Forelimb muscle (tissue), 1 donor: ENCODE results near the gene SHROOM1. TPM values are rescaled to one million over a fixed set of nuclear protein-coding genes. Genes with fewer than 3 reads are reported as not detected.
"Not testable (repeated sequence)": the region's sequence is repeated elsewhere in the genome, so short reads cannot be mapped to it uniquely, and the experiment has no call there.

Source experiments
- DNase-seq: peaks from one replicate; pipeline ENCODE4 v3.0.0-alpha.2; 2013; ENCODE audit warnings: low read depth
- polyA plus RNA-seq: library from polyadenylated mRNA; unstranded; fragments of 120-200 nt; gene quantifications from one replicate; pipeline ENCODE4 v1.2.1, GENCODE V29; 2013; ENCODE audit not compliant: insufficient read length

Gene SHROOM1
- polyA plus RNA-seq, 1 donor: 2.9 TPM

DNA sequence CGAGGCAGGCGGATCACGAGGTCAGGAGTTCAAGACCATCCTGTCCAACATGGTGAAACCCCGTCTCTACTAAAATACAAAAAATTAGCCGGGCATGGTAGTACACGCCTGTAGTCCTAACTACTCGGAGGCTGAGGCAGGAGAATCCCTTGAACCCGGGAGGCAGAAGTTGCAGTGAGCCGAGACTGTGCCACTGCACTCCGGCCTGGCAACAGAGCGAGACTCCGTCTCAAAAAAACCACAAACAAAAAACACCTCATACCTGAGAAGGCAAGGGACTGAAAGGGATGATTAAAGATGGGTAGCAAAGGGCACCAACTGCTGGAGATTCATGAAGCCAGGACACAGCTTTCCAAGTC is 23.7 kb downstream of the SHROOM1 start:
- DNase-seq: not testable (repeated sequence)

DNA sequence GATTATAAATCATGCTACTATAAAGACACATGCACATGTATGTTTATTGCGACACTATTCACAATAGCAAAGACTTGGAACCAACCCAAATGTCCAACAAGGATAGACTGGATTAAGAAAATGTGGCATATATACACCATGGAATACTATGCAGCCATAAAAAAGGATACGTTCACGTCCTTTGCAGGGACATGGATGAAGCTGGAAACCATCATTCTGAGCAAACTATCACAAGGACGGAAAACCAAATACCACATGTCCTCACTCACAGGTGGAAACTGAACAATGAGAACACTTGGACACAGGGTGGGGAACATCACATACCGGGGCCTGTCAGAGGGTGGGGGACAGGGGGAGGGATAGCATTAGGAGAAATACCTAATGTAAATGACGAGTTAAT is 24.6 kb downstream of the SHROOM1 start:
- not testable (repeated sequence) for DNase-seq

DNA sequence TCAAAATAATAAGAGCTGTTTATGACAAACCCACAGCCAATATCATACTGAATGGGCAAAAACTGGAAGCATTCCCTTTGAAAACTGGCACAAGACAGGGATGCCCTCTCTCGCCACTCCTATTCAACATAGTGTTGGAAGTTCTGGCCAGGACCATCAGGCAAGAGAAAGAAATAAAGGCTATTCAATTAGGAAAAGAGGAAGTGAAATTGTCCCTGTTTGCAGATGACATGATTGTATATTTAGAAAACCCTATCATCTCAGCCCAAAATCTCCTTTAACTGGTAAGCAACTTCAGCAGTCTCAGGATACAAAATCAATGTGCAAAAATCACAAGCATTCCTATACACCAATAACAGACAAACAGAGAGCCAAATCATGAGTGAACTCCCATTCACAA is 26.2 kb downstream of the SHROOM1 start:
- not testable (repeated sequence) for DNase-seq

DNA sequence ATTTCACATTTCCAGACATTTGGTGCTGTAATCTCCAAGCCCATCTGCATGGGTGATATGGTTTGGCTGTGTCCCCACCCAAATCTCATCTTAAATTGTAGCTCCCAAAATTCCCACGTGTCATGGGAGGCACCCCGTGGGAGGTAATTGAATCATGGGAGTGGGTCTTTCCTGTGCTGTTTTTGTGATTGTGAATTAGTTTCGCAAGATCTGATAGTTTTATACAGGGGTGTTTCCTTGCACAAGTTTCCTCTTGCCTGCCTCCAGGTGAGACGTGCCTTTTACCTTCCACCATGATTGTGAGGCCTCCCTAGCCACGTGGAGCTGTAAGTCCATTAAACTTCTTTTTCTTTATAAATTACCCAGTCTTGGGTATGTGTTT is 27.8 kb downstream of the SHROOM1 start:
- DNase-seq: not testable (repeated sequence)

DNA sequence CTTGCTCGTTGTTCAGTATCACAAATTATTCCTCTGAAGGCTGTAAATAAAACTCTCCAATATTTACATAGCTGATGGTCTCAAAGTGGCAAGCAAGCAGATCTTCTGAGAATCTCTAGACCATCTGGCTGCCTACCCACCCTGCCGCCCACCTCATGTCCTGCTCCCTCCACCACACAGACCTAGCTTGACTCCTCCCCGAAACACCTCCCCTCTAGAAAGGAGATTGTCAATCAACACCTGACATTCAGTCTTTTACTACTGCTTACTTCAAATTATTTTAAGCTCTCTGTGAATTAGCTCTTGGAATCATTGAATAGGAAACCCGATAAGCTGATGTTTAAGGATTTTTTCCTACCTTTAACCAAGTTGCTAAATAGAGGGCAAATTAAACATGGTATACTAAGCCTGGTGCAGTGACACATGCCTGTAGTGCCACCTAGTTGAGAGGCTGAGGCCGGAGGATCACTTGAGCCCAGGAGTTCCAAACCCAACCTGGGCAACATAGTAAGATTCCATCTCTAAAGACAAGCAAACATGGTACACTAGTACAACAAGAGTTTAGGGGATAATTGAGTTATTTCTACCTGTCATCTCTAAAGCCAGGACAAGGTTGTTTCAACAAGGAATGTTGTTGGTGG is 28.3 kb downstream of the SHROOM1 start:
- DNase-seq: no peak

DNA sequence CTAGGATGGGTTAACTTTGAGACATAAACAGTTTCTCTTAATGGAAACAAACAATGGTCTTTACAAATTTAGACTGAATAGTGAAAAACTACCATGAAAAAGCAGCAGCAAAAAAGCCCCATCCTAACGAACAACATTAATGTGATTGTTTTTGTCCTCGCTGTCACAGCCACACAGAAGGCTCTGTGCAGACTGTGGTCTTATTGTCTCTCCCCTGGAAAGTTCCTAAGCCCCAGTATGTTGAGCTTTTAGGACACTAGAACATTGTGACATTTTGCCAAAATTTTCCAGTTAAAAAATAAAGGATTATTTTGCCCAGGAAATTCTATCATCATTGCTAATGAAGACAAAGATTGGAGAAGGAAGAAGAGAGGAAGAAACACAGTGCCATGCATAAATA is 29.9 kb downstream of the SHROOM1 start:
- DNase-seq: no peak

DNA sequence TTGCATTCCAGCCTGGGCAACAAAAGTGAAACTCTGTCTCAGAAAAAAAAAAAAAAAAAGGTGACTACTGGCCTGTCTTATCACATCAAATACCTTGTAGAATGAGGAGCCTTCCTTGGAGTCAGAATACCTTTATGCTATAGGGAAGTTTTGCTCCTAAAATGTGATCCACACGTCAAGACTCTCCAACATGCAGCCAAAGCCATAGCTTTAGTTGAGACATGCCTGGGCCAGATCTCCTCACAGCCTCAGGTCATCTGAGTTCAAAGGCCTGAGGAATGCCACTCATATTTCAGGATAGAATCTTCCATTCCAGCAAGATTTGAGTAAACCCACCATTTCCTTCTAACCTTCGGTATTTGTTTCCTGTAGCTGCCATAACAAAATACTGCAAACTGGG is 31.1 kb downstream of the SHROOM1 start:
- no peak for DNase-seq

DNA sequence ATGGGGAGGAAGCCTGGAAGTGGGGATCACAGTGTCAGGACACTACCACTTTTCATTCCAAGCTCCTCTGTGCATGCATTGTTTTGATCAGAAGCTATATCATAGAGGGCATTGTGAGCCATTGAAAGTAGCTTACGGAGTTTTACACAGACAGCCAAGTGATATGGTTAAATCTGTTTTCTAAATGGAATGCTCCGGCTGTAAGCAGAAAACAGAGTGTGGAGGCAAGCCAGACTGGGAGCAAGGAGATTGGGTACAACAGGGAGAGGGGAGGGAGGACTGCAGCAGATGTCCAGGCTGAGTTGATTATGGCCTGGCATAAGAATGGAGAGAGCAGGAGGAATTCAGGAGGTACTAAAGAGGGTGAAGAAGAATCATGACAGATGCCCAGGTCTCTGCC is 32.8 kb downstream of the SHROOM1 start:
- no peak for DNase-seq

DNA sequence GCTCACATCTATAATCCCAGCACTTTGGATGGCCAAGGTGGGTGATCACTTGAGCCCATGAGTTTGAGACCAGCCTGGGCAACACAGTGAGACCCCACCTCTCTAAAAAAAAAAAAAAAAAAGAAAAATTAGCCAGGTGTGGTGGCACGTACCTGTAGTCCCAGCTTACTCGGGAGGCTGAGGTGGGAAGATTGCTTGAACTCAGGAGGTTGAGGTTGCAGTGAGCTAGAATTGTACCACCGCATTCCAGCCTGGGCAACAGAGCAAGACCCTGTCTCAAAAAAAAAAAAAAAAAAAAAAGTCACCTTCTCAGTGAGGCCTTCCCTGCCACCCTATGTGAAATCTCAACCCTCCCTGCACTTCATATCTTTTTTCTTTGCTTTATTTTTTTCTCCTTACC is 39.4 kb downstream of the SHROOM1 start:
- DNase-seq: no peak

DNA sequence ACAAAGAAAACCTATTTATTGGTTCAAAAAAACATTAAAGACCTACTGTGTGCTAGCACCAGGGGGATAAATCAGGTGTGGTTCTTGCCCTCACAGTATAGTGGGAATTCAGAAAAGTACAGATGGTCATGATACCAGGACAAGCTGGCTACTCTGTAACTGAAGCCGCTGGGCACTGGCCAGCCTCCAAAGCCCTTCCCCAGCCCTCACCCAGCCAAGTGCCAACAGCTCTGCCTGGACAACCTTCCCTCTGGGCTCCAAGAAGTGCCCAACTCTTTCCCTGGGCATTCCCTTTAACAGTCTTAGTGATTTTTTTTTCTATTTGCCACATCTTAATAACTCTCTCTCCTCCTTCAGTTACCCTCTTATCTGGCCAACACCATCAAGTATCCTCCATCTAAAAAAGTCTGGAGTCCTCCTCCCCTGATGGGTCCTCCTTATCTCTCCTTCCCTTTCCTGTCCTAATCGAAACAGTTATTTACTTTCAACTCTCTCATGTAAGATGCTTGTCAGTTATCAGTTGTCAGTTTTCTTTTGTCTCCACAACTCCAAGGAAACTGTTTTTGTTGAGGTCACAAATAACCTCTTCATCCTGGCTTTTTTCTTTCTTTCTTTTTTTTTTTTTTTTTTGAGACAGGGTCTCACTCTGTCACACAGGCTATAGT is 40.1 kb downstream of the SHROOM1 start:
- DNase-seq: no peak

DNA sequence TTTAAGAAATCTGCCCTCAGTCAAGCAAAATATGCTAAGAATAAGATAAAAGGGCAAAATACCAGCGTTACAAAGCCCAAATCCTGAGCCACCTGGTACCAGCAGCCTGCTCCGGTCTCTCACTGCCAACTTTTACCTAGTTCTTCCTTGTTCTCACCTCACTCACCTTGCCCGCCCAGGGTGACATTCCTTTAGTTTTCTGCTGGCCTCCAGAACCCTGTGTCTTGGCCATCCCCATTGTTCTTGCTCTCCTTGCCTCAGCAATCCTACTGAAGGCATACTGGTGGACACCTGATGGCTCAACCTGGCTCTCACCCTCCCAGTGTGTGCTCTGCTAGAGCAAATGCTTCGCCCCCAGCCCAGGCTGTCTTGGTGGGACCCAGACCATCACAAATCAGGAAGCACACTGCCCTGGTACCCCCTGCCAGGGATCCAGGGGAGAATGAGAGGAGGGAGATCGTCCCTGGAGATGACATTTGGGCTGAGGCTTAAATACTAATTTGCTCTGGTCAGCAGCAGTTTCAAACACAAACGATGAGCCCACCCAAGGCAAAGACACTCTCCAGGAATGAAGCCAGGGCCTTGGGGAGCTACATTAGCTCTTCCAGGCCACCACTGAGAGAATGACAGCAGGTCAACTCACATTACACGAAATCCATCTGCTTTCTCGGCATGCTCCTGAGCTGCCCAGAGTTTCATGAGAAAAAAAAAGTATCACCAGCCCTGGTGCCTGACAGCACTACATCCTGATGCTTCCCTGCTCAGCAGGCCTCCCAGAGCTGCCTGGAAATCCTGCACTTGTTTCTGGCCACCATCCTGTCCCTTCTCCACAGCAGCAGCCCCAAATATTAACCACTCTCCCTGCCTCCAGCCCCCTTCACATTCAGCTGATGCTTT is 41.2 kb downstream of the SHROOM1 start:
- DNase-seq: no peak

DNA sequence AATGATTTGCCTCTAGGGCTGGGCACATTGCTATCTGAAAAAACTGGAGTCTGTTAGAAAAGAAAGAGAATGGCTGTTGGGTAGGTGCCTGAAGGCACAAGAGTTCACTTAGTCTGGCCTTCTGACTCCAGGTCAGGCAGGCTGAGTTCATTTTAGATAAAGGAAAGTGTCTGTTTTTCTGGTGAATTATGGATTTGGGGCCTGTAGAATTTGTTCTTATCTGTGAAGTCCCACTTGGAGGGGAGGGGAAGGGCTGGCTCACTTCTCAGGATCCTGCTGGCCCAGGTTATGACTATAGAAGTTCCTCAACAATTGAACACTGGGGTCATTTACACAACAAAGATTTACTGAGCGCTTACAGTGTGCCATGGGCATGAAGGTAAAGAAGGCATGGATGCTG is 41.9 kb downstream of the SHROOM1 start:
- no peak for DNase-seq

DNA sequence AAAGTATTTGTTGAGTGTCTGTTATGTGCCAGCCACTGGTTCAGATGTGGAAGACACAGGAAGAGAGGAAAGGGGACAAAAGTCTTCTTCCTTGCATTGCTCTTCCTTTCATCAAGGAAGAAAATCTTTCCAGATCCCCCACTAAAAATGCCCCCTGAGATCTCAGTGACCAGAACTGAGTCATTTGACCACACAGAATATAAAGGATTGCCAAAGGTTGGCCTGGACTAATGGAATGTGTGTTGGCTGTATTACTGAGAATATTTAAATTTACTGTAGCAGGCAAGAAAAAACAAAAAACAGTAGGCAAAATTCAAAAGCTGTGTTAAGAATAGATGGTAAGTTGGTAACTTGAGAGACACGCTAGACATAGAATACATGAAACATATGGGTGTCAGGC is 43.4 kb downstream of the SHROOM1 start:
- DNase-seq: no peak

DNA sequence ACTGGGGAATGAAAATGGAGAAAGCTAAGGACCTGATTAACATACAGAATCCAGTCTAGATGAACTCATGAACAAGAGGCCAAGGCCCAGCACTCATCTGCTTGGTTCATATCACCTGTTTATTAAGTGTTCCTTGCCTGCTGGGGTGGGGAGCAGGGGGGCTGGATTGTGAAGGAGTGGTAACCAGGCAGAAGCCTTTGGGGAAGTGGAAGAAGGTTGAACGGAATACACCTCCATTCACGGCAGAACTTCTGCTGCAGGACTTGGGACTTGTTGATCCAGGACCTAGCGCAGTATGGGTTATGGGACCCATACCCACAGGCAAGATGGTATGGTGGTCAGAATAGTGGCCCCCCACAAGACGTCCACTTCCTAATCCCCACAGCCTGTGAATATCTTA is 44.6 kb downstream of the SHROOM1 start:
- no peak for DNase-seq

DNA sequence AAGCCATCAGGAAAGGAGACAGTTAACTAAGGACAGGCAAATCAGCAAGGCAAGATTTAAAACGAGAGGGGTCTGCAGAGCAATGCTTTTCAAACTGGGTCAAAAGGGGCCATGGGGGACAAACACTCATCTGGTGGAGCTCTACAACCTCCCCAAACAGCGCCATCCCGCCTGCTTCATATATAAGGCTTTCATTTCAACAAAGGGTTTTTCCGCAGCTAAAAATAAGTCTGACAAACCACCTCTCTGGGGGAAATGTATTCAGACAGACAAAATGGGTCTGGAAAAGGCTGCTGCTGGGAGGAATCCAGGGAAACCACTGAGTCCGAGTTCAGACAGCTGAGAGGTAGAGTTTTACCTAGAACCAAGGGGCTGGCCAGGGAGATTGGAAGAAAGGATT is 45.1 kb downstream of the SHROOM1 start:
- DNase-seq: no peak

DNA sequence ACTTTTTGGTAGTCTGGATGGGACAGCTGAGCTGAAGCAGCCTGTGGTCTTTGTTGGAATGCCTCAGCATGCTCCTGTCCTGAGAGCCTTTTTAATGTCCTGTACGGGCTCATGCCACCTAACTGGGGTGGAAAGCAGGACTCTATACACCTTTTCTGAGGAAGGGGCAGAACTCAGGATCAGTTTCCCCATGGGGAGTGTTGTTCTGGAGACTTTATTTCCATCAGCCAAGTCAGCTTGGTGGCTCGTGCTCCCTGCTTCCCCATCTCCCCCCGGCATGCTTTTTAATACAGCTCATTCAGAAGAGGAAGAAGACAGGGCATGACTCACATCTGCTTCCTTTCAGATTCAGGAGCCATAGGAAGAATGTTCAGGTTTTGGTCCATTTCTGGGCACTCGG is 48.3 kb downstream of the SHROOM1 start:
- DNase-seq: no peak

DNA sequence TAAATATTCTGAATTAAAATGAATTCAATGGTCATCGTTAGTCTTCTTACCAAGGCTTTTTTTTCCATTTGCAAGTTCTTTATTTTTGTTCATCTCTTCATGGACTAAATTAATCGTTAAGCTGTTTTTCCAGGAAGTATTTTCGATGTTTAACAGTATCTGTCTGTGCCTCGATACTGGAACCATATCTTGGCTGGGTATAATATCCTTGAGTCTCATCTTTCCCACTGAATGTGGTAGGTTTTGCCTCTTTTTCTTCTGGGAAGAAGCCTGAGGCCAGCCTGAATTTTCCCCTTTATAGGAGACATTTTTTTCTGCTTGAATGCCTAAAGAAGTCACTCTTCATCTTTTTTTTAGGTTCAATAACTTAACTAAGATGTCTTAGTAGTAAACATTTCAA is 49.4 kb downstream of the SHROOM1 start:
- DNase-seq: no peak

DNA sequence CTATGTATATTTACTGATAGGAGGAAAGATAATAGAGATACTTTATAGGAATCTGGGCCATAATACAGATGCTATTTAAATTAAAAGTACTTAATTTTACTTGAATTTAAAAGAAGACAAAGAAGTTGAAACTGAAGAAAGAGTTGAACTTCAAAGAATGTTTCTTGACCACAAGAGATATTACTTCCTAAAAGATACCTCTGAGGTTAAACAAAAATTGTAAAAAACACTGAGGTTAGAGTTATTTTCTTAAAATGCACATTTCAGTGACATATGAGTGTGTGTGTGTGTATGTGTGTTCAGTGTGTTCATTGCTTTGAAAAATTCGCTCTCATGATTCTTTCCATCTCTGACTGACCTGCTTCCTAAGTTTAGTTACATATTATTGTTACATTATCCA is 49.9 kb downstream of the SHROOM1 start:
- no peak for DNase-seq

DNA sequence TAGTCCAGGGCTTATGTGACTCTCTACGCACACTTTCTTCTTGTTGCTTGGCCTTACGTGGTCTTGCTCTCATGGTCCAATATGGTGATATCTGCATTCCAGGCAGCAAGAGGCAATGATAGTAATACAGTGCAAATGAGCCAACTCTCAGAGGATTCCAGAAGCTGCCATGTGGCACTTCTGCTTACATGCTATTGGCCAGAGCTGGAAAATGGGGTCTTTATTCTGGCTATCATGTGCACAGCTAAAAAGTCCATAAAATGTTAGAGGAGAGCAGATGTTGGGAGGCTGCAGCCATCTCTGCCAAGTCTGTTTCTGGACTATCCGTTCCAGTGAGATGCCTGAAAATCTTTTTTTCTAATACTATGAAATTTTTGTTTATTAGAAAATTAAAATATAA is 50.5 kb downstream of the SHROOM1 start:
- no peak for DNase-seq

DNA sequence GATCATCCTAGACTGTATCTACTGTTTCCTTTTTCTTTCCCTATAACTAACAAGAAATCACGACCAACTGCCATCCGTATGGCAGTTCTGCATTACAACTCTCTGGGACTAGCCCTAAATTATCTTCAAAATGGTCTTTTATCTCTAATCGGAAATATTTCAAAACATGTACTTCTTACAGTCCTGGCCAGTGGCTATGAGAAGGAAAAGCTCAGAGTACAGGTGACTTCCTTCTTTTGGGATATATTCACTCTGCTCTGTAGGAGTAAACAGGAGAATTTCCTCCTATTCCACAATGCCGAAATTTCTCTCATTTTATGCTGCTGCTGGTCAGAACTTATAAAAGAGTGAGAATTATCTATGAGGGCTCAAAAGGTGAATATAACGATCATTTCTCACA is 51.6 kb downstream of the SHROOM1 start:
- DNase-seq: no peak

DNA sequence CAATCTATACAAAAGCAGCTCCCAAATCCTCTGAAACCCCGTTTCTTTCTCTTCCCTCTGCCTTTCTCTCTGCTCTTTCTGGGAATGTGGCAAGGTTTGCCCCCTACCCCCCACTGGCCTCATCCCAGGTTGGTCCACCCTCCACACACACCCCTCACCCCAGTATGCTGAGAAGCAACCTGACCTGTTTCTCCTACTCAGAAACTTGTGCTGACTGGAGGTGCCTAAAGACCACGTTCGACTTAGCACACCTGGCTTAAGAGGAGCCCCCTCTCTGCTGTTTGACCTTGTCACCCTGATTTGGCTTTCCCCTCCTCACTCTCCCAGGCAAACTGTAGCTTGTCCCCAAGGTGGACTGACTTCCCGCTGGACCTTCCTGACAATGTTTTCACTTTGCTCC is 52.3 kb downstream of the SHROOM1 start:
- DNase-seq: no peak

DNA sequence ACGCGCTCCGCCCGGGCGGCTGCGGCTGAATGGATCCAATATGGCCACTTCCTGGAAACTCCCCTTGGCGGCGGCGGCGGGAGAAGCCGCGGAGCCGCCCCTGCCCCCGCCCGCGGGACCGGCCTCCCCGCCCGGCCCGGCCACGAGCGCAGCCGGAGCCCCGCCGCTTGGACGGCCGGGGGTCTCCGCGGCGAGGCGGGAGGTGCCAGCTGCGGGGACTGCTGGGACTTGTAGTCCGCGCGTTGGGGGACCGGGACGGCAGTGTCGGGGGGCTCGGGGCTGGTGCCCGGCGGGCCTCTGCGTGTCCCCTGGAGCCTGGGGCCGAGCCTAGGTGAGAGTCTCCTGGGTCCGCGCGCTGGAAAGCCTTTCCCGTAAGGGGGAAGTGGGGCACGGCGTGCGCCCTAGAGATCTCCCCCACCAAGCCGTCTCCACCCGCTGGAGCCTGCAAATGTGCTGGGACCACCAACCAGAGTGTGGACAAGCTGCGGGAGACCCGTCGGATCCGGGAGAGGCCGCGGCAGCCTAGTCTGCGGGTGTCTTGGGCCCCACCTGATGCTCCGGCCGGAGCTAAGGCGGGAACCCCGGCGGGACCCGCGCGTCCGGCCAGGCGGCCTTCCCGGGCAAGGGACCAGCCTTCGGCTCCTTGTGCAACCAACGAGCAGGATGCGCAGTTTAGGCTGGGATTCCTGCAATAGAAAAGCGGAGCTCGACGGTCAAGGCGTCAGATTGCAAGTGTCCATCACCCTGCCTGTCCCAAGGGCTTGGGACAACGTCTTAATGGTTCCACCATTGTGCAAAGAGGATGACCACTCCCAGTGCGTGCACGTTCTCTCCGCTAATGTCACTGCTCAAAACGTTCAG is 53.0 kb downstream of the SHROOM1 start, which contains the start of gene SEPTIN8:
TSS of gene SEPTIN8 (minus strand) at position 31 of the 861 bp plus-strand sequence. CDS start 102 bp downstream, outside the sequence.
- no peak for DNase-seq
